HepG2 (cell line): Measurements from ENCODE around the gene TM9SF4. TPM values are rescaled to one million over a fixed set of nuclear protein-coding genes. Genes with fewer than 3 reads are reported as not detected.
A peak's percentile ranks its signal among the peaks of the same experiment; 100 is the strongest.

Experiments
- ATAC-seq: fragments of 200-7000 bp; cut with Tn5 transposase; 3 replicates; pipeline ENCODE4 v1.9.1; 2020; ENCODE audit warnings: mild to moderate bottlenecking, moderate library complexity
- BruUV-seq: library from RNA; stranded (reverse); fragments of 400-500 nt; replicated peaks from 2 replicates; lab custom pipeline; 2021; lab: Mats Ljungman, UMichigan
- CTCF ChIA-PET: fragments of 300-600 bp; formaldehyde crosslinking; extraction: SDS; loops from one replicate; lab custom pipeline; 2021; ENCODE audit warnings: low total read pairs, inconsistent platforms, low intra/inter-chr PET ratio; lab: Yijun Ruan, JAX
- POLR2A ChIA-PET: fragments of 350-600 bp; sonication (Branson Sonifier 250); formaldehyde crosslinking; loops from one replicate; lab custom pipeline; 2020; ENCODE audit warnings: antibody characterized with exemption, inconsistent platforms; lab: Yijun Ruan, JAX
- DNase-seq: peaks from one replicate; pipeline ENCODE4 v3.0.0-alpha.2; 2015; ENCODE audit warnings: low spot score
- FAIRE-seq: peaks from 3 replicates; lab custom pipeline; 2011; peaks lifted over from hg19 to GRCh38; lab: Jason Lieb, UNC
- H2AFZ ChIP-seq: one replicate; pipeline ENCODE4 v1.6.1; 2011; ENCODE audit warnings: low read length, inconsistent platforms
- H3K27ac ChIP-seq: fragments of 300-600 bp; 3 replicates; pipeline ENCODE4 v1.8.0; 2011; ENCODE audit warnings: mixed run types, mild to moderate bottlenecking, mixed read lengths, low read length, inconsistent platforms; ENCODE audit not compliant: insufficient read depth; ENCODE audit errors: extremely low read length
- H3K27me3 ChIP-seq, 2 experiments: fragments of 200-600 bp in 1 of 2; 2 replicates in 1 of 2; 3 replicates in 1 of 2; pipeline versions ENCODE4 v1.6.0 to v1.8.0; 2011; ENCODE audit warnings: low read length in 2 of 2, mild to moderate bottlenecking in 2 of 2, moderate library complexity in 2 of 2, inconsistent platforms in 1 of 2; ENCODE audit not compliant: insufficient read depth in 2 of 2, control insufficient read depth in 1 of 2
- H3K36me3 ChIP-seq, 2 experiments: fragments of 200-600 bp in 1 of 2; replicated peaks in 1 of 2; 2 replicates in 1 of 2; 3 replicates in 1 of 2; pipeline versions ENCODE4 v1.5.1 to v1.8.0; 2011; ENCODE audit warnings: low read length in 2 of 2, inconsistent platforms in 1 of 2; ENCODE audit not compliant: insufficient read depth in 2 of 2, control insufficient read depth in 1 of 2
- H3K4me1 ChIP-seq: 2 replicates; pipeline ENCODE4 v1.5.1; 2012; ENCODE audit warnings: low read length, inconsistent platforms; ENCODE audit not compliant: insufficient read depth
- H3K4me2 ChIP-seq: 2 replicates; pipeline ENCODE4 v1.6.0; 2011; ENCODE audit warnings: low read depth, low read length, inconsistent platforms
- H3K4me3 ChIP-seq, 3 experiments: fragments of 200-600 bp in 1 of 3; sonication (generic), shearing (Covaris generic) in 1 of 3; replicated peaks in 1 of 3; 2 replicates each; pipeline ENCODE4 v1.5.1; 2011 to 2016; ENCODE audit warnings: low read length in 3 of 3, inconsistent platforms in 2 of 3, low read depth in 2 of 3, mild to moderate bottlenecking in 2 of 3, control low read depth in 1 of 3, mixed read lengths in 1 of 3; ENCODE audit not compliant: insufficient read depth in 1 of 3
- H3K79me2 ChIP-seq: one replicate; pipeline ENCODE4 v1.6.1; 2011; ENCODE audit warnings: low read length, inconsistent platforms; ENCODE audit not compliant: insufficient read depth
- H3K9ac ChIP-seq: 2 replicates; pipeline ENCODE4 v1.6.0; 2011; ENCODE audit warnings: mild to moderate bottlenecking, low read depth, low read length, inconsistent platforms; ENCODE audit not compliant: insufficient read depth
- H3K9me3 ChIP-seq: 2 replicates; pipeline ENCODE4 v1.5.1; 2012; ENCODE audit warnings: mild to moderate bottlenecking, low read length
- H4K20me1 ChIP-seq: 2 replicates; pipeline ENCODE4 v1.6.0; 2011; ENCODE audit warnings: inconsistent platforms, mild to moderate bottlenecking, low read length, moderate library complexity; ENCODE audit not compliant: insufficient read depth
- ADNP ChIP-seq: sonication (generic); formaldehyde crosslinking; IDR thresholded peaks from 2 replicates; pipeline ENCODE4 v1.4.0; 2020; ENCODE audit warnings: missing genetic modification reagents
- AGO2 ChIP-seq: fragments of 200-400 bp; formaldehyde crosslinking; optimal IDR thresholded peaks from 2 replicates; pipeline ENCODE3; 2017; ENCODE audit warnings: mild to moderate bottlenecking, low read depth, low read length, moderate library complexity
- BCLAF1 ChIP-seq: fragments of 450-650 bp; IDR thresholded peaks from 2 replicates; pipeline ENCODE4 v1.6.1; 2017; ENCODE audit warnings: mild to moderate bottlenecking
- CAMTA2 ChIP-seq: sonication (generic); formaldehyde crosslinking; IDR thresholded peaks from 2 replicates; pipeline ENCODE4 v1.4.0; 2020; ENCODE audit warnings: mild to moderate bottlenecking, missing genetic modification reagents, borderline replicate concordance
- EHMT2 ChIP-seq: fragments of 200-600 bp; sonication (generic); IDR thresholded peaks from 2 replicates; pipeline ENCODE4 v1.7.0; 2017; ENCODE audit warnings: antibody characterized with exemption, low read depth, low read length, borderline replicate concordance
- FLYWCH1 ChIP-seq: sonication (generic); formaldehyde crosslinking; IDR thresholded peaks from 2 replicates; pipeline ENCODE4 v1.8.1; 2023; ENCODE audit warnings: mild to moderate bottlenecking, missing genetic modification reagents
- KDM4B ChIP-seq: sonication (generic); formaldehyde crosslinking; IDR thresholded peaks from 2 replicates; pipeline ENCODE4 v1.4.0; 2020; ENCODE audit warnings: missing genetic modification reagents
- KLF16 ChIP-seq, 2 experiments: sonication (generic) in 1 of 2; formaldehyde crosslinking in 1 of 2; IDR thresholded peaks; 2 replicates each; pipeline versions ENCODE4 v1.6.1 to v1.8.0; 2016 to 2023; ENCODE audit warnings: missing genetic modification reagents in 2 of 2, missing compliant biosample characterization in 1 of 2
- NR2F6 ChIP-seq, 2 experiments: IDR thresholded peaks; 2 replicates each; pipeline ENCODE4 v1.6.1; 2016; ENCODE audit warnings: antibody characterized with exemption in 1 of 2, mild to moderate bottlenecking in 1 of 2
- REPIN1 ChIP-seq: sonication (generic); formaldehyde crosslinking; IDR thresholded peaks from 2 replicates; pipeline ENCODE4 v1.8.0; 2022; ENCODE audit warnings: missing genetic modification reagents, low read depth, mild to moderate bottlenecking, borderline replicate concordance
- SMARCE1 ChIP-seq: fragments of 450-650 bp; IDR thresholded peaks from 2 replicates; pipeline ENCODE4 v1.6.1; 2017; ENCODE audit warnings: borderline replicate concordance
- TOPORS ChIP-seq: sonication (generic); formaldehyde crosslinking; IDR thresholded peaks from 2 replicates; pipeline ENCODE4 v1.8.0; 2023; ENCODE audit warnings: mild to moderate bottlenecking, missing genetic modification reagents
- ZBTB21 ChIP-seq: sonication (generic); formaldehyde crosslinking; IDR thresholded peaks from 2 replicates; pipeline ENCODE4 v1.4.0; 2020; ENCODE audit warnings: missing genetic modification reagents
- ZNF644 ChIP-seq: IDR thresholded peaks from 2 replicates; pipeline ENCODE4 v1.6.1; 2016; ENCODE audit warnings: low read depth
- ZNF709 ChIP-seq: sonication (generic); formaldehyde crosslinking; IDR thresholded peaks from 2 replicates; pipeline ENCODE4 v1.5.0; 2020; ENCODE audit warnings: mild to moderate bottlenecking, missing genetic modification reagents
- WGBS: methylation state at CpG from one replicate; pipeline ENCODE4 v1.1.6; 2017; ENCODE audit warnings: low lambda C conversion rate; 5-methylcytosine and 5-hydroxymethylcytosine counted together
- in situ Hi-C: cut with HindIII; loops from 2 replicates; pipeline ENCODE4 v1.10.0; 2017; ENCODE audit warnings: low pct_unique_long_range_greater_than_20kb; ENCODE audit not compliant: extremely low pct_ligation_motif_present
- intact Hi-C: fragments of 100-400 bp; cut with micrococcal nuclease; formaldehyde crosslinking; loops from one replicate; pipeline ENCODE4 v1.10.0; 2022; ENCODE audit not compliant: unreplicated experiment
- polyA plus RNA-seq, 8 experiments: library from polyadenylated mRNA; depleted of rRNA in 3 of 8; stranded (reverse) in 7 of 8; unstranded in 1 of 8; fragments of >200 nt; fragmentation: Illumina TruSeq in 4 of 8; extraction: Trizol in 4 of 8; gene quantifications; 2 replicates each; pipeline versions ENCODE4 v1.2.1 to v1.2.3, GENCODE V29; 2011 to 2016; ENCODE audit warnings: low read depth in 4 of 8, missing spikeins in 1 of 8, mixed read lengths in 1 of 8; ENCODE audit not compliant: insufficient read depth in 1 of 8
- total RNA-seq, 5 experiments: library from RNA; depleted of rRNA; stranded (reverse); fragments of >200 nt; fragmentation: Illumina TruSeq; extraction: Trizol; gene quantifications; 2 replicates each; pipeline ENCODE4 v1.2.3, GENCODE V29; 2016; ENCODE audit warnings: low read depth in 1 of 5
- TF ChIP-seq, protein P1 (sequence below): sonication (generic); formaldehyde crosslinking; IDR thresholded peaks from 2 replicates; pipeline ENCODE4 v1.8.1; 2023; ENCODE audit warnings: mild to moderate bottlenecking, missing genetic modification reagents
- TF ChIP-seq, protein P2 (sequence below): sonication (generic); formaldehyde crosslinking; IDR thresholded peaks from 2 replicates; pipeline ENCODE4 v1.8.0; 2022; ENCODE audit warnings: missing genetic modification reagents, mild to moderate bottlenecking, inconsistent platforms, borderline replicate concordance

TM9SF4 gene
- total and polyA plus RNA-seq, 2 of the 13 experiments (the other 11 are each of a cell fraction or from before 2014, with no cell fraction given): 53.5 to 171 TPM

DNA sequence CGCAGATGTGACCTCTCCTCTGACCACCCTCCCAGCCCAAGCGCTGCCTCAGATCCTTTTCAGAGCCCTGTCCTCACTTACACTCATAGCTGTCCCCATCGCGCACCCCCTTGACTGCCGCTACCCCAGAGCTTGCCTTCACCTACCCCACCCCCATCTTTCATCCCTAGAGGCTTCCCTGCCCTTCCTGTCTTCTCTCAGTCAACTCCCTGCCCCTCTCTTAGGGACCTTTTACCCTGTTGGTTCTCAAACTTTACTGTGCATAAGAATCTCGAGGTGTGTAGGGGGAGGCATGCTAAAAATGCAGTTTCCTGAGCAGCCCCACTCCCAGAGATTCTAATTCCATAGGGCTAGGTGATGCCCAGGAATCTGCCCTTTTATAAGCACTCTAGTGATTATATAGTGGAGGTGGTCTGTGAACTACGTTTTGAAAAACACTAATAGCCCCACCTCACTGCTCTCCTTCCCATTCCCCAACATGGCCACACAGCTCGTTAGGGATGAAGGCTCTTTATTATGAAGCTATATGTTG is 725 bp downstream of the TM9SF4 start:
- 2% methylated on average over 8 of the region's 8 CpGs for WGBS
- POLR2A ChIA-PET: interaction anchor here (0.8 to 1.9 kb wide), 6 partner anchors 8 to 230 kb away, joined by 3 to 7 read pairs (median 6); no protein-coding TSS in a partner anchor
- peak overlapping the region; percentile 84 to 95 (median 85) for H3K4me3 ChIP-seq
- peaks cover 57% of the 10 kb centered on the region for H3K79me2 ChIP-seq
- H3K4me1 ChIP-seq: peaks cover 54% of the 10 kb centered on the region
- DNase-seq (no peak), FAIRE-seq (no peak), ATAC-seq (no peak; the same call in 1 of the 3 replicates)
- H3K9ac ChIP-seq: peak overlapping the region; percentile 99
- H3K27me3 ChIP-seq: peaks cover 0 to 24% of the 10 kb centered on the region in 2 experiments; a peak in 3 of 5 replicates
- H3K4me2 ChIP-seq: peak overlapping the region; percentile 84
- peaks cover 4 to 9% of the 10 kb centered on the region in 2 experiments for H3K36me3 ChIP-seq
- H4K20me1 ChIP-seq: peaks cover 28% of the 10 kb centered on the region
- peak overlapping the region; percentile 98 for H3K27ac ChIP-seq
- H3K9me3 ChIP-seq: no peaks in the 10 kb centered on the region
- CTCF ChIA-PET: no interaction called here
- intact Hi-C loops (no loop called here), in situ Hi-C loops (no loop called here)
- no TSS peak for BruUV-seq
- no peak overlapping the region for H2AFZ ChIP-seq
- TF ChIP-seq BCLAF1 (no peak), ZNF709 (no peak), CAMTA2 (CRISPR knock-in tag) (peak; percentile 39; the same call in 1 of the 2 replicates), KDM4B (no peak), KLF16 (CRISPR knock-in tag; IDR thresholded peaks at IDR 0.05) (peak in 1 of 2 experiments; percentile 84; a peak in 1 of 4 replicates), ZNF644 (CRISPR knock-in tag) (no peak), ADNP (CRISPR knock-in tag) (no peak), NR2F6 (IDR thresholded peaks at IDR 0.05) (no peak), NR2F6 (CRISPR knock-in tag; IDR thresholded peaks at IDR 0.05) (no peak), FLYWCH1 (CRISPR knock-in tag) (0 out of 2 replicates have a peak, but pooled peaks have one; percentile 0), EHMT2 (no peak), ZBTB21 (CRISPR knock-in tag) (0 out of 2 replicates have a peak, but pooled peaks have one; percentile 21), AGO2 (no peak), REPIN1 (peak; percentile 2; the same call in 1 of the 2 replicates), SMARCE1 (no peak), TOPORS (CRISPR knock-in tag) (0 out of 2 replicates have a peak, but pooled peaks have one; percentile 9)
- TF ChIP-seq, protein P1, sequence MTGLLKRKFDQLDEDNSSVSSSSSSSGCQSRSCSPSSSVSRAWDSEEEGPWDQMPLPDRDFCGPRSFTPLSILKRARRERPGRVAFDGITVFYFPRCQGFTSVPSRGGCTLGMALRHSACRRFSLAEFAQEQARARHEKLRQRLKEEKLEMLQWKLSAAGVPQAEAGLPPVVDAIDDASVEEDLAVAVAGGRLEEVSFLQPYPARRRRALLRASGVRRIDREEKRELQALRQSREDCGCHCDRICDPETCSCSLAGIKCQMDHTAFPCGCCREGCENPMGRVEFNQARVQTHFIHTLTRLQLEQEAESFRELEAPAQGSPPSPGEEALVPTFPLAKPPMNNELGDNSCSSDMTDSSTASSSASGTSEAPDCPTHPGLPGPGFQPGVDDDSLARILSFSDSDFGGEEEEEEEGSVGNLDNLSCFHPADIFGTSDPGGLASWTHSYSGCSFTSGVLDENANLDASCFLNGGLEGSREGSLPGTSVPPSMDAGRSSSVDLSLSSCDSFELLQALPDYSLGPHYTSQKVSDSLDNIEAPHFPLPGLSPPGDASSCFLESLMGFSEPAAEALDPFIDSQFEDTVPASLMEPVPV (CRISPR knock-in tag): 0 out of 2 replicates have a peak, but pooled peaks have one; percentile 18
- TF ChIP-seq, protein P2, sequence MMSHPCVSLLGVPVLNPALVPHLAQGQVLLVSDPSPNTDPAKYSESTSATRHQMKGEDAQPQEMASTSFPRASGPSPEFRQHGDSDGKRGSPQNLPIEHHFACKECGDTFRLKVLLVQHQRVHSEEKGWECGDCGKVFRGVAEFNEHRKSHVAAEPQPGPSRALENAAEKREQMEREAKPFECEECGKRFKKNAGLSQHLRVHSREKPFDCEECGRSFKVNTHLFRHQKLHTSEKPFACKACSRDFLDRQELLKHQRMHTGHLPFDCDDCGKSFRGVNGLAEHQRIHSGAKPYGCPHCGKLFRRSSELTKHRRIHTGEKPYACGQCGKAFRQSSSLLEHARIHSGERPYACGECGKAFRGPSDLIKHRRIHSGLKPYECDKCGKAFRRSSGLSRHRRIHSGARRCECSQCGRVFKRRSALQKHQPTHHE: 0 out of 2 replicates have a peak, but pooled peaks have one; percentile 56
